Thoracic aorta (tissue), 2 donors: ENCODE results near the gene ZNF888. TPM values are rescaled to one million over a fixed set of nuclear protein-coding genes. Genes with fewer than 3 reads are reported as not detected.
"Not testable (repeated sequence)": the region's sequence is repeated elsewhere in the genome, so short reads cannot be mapped to it uniquely, and the experiment has no call there.

Source experiments
- ATAC-seq: fragments of 150-250 bp; one replicate; pipeline ENCODE4 v1.8.0; 2017; ENCODE audit warnings: low read depth; ENCODE audit not compliant: insufficient number of reproducible peaks, low FRiP score
- DNase-seq: peaks from one replicate; pipeline ENCODE4 v3.0.0-alpha.2; 2020; ENCODE audit warnings: low spot score
- H3K27ac ChIP-seq, 2 donors: fragments of 200-600 bp; sonication (generic); 1 replicate in 1 of 2; 2 replicates in 1 of 2; pipeline ENCODE4 v1.5.1; 2016; ENCODE audit warnings: mild to moderate bottlenecking in 2 of 2, moderate library complexity in 2 of 2
- H3K27me3 ChIP-seq: fragments of 200-600 bp; sonication (generic); replicated peaks from 2 replicates; pipeline ENCODE4 v1.6.0; 2016; ENCODE audit warnings: mild to moderate bottlenecking; ENCODE audit not compliant: insufficient read depth
- H3K36me3 ChIP-seq: fragments of 200-600 bp; sonication (generic); one replicate; pipeline ENCODE4 v1.5.1; 2016
- H3K4me1 ChIP-seq, 2 donors: fragments of 200-600 bp; sonication (generic); 1 replicate in 1 of 2; 2 replicates in 1 of 2; pipeline versions ENCODE4 v1.5.1 to v1.6.0; 2016; ENCODE audit warnings: low read depth in 2 of 2, mild to moderate bottlenecking in 1 of 2; ENCODE audit not compliant: control insufficient read depth in 1 of 2
- H3K4me3 ChIP-seq: fragments of 200-600 bp; sonication (generic); 2 replicates; pipeline ENCODE4 v1.5.1; 2016; ENCODE audit warnings: mild to moderate bottlenecking
- H3K9me3 ChIP-seq: fragments of 200-600 bp; sonication (generic); 2 replicates; pipeline ENCODE4 v1.5.1; 2016
- total RNA-seq, 2 donors: library from RNA; depleted of rRNA; stranded (reverse); fragments of >200 nt; gene quantifications; one replicate each; pipeline versions ENCODE4 v1.1.0 to v1.2.3, GENCODE V29; 2016
- TF ChIP-seq, protein P1 (sequence below): fragments of 200-600 bp; sonication (generic); IDR thresholded peaks from one replicate; pipeline ENCODE4 v1.5.1; 2019; ENCODE audit warnings: antibody characterized with exemption

Gene ZNF888
- total RNA-seq, 2 donors from 2014 or later: 1.4 to 2.6 TPM

DNA sequence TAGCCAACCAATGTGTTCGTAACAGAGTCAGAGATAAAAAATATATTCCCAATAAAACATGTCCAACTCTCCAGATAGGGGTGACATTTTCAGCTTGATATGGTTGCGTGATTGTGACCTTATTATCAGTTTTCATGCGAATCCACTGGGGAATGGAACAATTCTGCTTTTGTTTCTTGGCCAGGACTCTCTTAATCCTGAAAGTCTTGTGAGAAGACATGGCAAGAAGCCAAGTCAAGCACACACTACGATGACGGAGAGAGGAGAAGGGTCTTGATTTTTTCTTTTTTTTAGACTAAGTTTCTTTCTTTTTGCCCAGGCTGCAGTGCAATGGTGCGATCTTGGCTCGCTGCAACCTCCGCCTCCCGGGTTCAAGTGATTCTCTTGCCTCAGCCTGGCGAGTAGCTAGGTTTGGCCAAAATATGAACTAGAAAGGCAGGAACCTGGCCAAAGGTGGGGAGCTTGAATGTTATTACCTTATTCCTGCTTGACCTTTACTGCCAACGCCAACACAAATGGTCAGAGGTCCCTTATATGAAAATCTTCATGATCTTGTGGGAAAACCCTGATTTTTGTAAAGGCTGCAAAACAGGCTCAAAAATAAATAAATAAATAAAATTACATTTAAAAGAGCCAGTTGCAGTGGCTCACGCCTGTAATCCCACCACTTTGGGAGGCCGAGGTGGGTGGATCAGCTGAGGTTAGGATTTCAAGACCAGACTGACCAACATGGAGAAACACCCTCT, 25.0 kb upstream of the ZNF888 start:
- Histone ChIP-seq H3K27me3 (no peaks in the 10 kb centered on the region), H3K36me3 (peaks cover 28% of the 10 kb centered on the region), H3K9me3 (peaks cover 73% of the 10 kb centered on the region), H3K4me3 (no peak overlapping the region), H3K27ac (no peak overlapping the region), H3K4me1 (peaks cover 0 to 4% of the 10 kb centered on the region in 2 donors)
- TF ChIP-seq, protein P1, sequence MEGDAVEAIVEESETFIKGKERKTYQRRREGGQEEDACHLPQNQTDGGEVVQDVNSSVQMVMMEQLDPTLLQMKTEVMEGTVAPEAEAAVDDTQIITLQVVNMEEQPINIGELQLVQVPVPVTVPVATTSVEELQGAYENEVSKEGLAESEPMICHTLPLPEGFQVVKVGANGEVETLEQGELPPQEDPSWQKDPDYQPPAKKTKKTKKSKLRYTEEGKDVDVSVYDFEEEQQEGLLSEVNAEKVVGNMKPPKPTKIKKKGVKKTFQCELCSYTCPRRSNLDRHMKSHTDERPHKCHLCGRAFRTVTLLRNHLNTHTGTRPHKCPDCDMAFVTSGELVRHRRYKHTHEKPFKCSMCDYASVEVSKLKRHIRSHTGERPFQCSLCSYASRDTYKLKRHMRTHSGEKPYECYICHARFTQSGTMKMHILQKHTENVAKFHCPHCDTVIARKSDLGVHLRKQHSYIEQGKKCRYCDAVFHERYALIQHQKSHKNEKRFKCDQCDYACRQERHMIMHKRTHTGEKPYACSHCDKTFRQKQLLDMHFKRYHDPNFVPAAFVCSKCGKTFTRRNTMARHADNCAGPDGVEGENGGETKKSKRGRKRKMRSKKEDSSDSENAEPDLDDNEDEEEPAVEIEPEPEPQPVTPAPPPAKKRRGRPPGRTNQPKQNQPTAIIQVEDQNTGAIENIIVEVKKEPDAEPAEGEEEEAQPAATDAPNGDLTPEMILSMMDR: no peak
- DNase-seq: no peak
- ATAC-seq: no peak

DNA sequence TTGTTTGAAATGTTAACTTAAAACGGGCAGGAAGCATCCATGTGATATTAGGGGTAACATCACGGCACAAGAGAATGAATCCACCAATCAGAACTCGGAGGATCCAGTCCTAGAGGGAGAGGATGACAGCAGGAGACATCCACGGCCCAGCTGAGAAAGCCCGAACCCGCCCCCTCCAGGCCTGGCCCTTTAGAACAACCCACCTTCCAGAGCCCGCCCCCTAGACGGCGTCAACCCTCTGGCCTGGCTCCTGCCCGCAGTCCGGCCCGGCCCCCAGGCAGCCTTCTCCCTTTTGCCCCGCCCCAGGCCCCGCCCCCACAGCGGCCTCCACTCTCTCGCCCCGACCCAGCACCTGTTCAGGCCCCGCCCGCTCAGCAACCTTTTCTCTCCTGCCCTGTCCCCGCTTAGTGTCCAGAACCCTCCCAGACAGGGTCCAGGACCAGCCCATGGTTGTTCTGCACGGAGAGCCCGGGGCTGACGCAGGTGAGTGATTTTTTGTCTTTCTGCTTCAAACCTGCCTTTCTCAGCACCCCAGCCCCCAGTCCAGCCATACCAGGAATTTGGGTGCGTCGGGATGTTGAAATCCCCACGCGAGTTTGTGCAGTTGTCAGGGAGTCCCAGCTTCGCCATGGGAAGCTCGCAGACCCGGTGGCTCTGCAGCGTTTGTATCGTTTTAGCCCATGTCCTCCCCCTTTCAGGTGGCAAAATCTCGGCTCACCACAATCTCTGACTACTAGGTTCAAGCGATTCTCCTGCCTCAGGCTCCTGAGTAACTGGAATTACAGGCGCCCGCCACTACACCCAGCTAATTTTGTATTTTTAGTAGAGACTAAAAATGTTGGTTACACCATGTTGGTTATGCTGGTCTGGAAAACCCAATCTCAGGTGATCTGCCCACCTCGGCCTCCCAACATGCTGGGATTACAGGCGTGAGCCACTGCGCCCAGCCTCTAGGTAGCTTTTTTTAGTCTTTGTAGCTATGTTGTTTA, 23.4 kb upstream of the ZNF888 start:
- TF ChIP-seq, protein P1: no peak
- H3K9me3 ChIP-seq: peaks cover 57% of the 10 kb centered on the region
- H3K4me1 ChIP-seq: peaks cover 0 to 8% of the 10 kb centered on the region in 2 donors
- DNase-seq (no peak), ATAC-seq (no peak)
- no peak overlapping the region for H3K27ac ChIP-seq
- peaks cover 13% of the 10 kb centered on the region for H3K36me3 ChIP-seq
- H3K4me3 ChIP-seq: no peak overlapping the region
- H3K27me3 ChIP-seq: no peaks in the 10 kb centered on the region

DNA sequence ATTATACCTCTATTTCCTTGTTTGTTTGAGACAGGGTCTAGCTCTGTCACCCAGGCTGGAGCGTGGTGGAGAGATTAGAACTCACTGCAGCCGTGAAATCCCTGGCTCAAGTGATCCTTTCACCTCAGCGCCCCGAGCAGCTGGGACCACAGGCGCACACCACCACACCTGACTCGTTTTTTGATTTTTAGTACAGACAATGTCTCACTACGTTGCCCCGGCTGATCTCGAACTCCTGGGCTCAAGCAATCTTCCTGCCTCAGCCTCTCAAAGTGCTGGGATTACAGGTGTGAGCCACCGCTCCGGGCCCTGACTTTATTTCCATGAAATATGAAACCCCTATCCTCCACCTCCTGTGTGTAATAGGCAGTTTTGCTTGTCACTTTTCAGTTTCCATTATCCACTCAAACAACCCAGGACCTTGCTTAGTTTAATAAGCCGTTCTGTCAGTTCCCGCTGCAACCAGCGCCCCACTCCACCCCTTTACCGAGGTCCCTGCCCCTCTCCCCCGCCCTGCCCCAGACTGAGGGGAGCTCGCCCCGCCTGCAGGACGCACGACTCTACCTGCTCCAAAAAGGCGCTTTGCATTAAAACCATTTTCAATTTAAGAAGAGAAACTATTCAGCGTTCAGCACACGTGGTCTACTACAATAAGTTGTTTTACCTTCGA, 22.6 kb upstream of the ZNF888 start:
- ATAC-seq (no peak), DNase-seq (no peak)
- no peaks in the 10 kb centered on the region for H3K27me3 ChIP-seq
- peaks cover 5% of the 10 kb centered on the region for H3K36me3 ChIP-seq
- peaks cover 3 to 11% of the 10 kb centered on the region in 2 donors for H3K4me1 ChIP-seq
- H3K27ac ChIP-seq: no peak overlapping the region
- no peak overlapping the region for H3K4me3 ChIP-seq
- TF ChIP-seq, protein P1: no peak
- peaks cover 49% of the 10 kb centered on the region for H3K9me3 ChIP-seq

DNA sequence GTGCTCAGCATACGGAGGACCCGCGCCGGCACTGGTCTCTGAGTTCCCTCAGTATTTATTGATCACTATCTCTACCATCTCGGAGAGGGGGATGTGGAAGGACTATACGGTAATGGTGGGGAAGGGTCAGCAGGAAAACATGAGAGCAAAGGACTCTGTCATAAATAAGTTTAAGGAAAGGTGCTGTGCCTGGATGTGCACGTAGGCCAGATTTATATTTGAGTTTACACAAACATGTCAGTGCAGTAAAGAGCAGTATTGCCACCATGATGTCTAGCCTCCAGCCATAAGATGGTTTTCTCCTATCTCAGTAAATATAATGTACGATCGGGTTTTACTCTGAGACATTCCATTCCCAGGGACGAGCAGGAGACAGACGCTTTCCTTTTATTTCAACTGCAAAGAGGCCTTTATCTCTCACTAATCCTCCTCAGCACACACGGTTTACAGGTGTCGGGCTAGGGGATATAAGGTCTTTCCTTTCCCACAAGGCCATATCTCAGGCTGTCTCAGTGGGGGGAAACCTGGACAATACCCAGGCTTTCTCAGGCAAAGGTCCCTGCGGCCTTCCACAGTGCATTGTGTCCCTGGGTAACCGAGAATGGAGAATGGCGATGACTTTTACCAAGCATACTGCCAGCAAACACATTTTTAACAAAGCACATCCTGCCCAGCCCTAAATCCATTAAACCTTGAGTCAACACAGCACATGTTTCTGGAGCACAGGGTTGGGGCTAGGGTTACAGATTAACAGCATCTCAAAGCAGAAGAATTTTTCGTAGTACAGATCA, 21.7 kb upstream of the ZNF888 start:
- not testable (repeated sequence) for DNase-seq, H3K4me3 ChIP-seq, H3K27me3 ChIP-seq, H3K27ac ChIP-seq, H3K36me3 ChIP-seq, ATAC-seq
- Histone ChIP-seq H3K9me3 (peaks cover 40% of the 10 kb centered on the region), H3K4me1 (peaks cover 3 to 11% of the 10 kb centered on the region in 2 donors)
